ENCODE results near the gene TJP3. TPM values are rescaled to one million over a fixed set of nuclear protein-coding genes. Genes with fewer than 3 reads are reported as not detected.

The TJP3 gene
- total RNA-seq, 1 donor from 2014 or later = 3.1 TPM

DNA sequence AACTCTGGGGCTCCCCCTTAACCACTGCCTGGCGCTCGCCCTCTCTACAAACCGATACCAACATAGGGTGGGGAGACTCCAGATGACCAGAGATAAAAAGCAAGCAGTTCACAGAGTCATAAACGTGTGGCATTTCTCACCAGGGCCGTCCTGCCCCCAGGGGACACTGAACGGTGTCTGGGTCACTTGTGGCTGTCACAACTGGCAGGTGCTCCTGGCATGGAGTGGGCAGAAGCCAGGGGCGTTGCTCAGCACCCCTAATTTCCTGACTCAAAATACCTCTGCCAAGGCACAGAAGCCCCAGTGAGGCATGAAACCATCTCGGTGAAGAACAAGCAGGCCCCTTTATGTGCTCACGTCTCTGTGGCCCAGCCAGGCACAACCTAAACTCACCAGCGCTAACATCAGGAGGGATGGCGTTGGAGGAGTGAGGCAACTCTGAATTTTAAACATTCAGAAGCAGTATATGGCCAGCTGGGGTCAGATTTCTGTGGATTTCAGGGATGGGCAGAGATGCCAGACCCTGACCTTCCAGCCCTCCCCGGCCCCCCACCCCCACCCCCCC, 9.7 kb upstream of the TJP3 start:
- Mint-ChIP-seq H3K27ac (ENCODE audit: unreplicated experiment) (peak overlapping the region; percentile 62), H3K27me3 (ENCODE audit: unreplicated experiment) (no peaks in the 10 kb centered on the region), H3K4me3 (ENCODE audit: unreplicated experiment) (peak overlapping the region; percentile 82), H3K4me1 (ENCODE audit: low read depth, unreplicated experiment) (peaks cover 9% of the 10 kb centered on the region), H3K36me3 (ENCODE audit: unreplicated experiment) (no peaks in the 10 kb centered on the region), H3K9me3 (ENCODE audit: unreplicated experiment) (peaks cover 10% of the 10 kb centered on the region)
- no peak for DNase-seq
- TF ChIP-seq, protein P1, sequence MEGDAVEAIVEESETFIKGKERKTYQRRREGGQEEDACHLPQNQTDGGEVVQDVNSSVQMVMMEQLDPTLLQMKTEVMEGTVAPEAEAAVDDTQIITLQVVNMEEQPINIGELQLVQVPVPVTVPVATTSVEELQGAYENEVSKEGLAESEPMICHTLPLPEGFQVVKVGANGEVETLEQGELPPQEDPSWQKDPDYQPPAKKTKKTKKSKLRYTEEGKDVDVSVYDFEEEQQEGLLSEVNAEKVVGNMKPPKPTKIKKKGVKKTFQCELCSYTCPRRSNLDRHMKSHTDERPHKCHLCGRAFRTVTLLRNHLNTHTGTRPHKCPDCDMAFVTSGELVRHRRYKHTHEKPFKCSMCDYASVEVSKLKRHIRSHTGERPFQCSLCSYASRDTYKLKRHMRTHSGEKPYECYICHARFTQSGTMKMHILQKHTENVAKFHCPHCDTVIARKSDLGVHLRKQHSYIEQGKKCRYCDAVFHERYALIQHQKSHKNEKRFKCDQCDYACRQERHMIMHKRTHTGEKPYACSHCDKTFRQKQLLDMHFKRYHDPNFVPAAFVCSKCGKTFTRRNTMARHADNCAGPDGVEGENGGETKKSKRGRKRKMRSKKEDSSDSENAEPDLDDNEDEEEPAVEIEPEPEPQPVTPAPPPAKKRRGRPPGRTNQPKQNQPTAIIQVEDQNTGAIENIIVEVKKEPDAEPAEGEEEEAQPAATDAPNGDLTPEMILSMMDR (IDR thresholded peaks at IDR 0.05; ENCODE audit: partially characterized antibody, unreplicated experiment) = no peak

DNA sequence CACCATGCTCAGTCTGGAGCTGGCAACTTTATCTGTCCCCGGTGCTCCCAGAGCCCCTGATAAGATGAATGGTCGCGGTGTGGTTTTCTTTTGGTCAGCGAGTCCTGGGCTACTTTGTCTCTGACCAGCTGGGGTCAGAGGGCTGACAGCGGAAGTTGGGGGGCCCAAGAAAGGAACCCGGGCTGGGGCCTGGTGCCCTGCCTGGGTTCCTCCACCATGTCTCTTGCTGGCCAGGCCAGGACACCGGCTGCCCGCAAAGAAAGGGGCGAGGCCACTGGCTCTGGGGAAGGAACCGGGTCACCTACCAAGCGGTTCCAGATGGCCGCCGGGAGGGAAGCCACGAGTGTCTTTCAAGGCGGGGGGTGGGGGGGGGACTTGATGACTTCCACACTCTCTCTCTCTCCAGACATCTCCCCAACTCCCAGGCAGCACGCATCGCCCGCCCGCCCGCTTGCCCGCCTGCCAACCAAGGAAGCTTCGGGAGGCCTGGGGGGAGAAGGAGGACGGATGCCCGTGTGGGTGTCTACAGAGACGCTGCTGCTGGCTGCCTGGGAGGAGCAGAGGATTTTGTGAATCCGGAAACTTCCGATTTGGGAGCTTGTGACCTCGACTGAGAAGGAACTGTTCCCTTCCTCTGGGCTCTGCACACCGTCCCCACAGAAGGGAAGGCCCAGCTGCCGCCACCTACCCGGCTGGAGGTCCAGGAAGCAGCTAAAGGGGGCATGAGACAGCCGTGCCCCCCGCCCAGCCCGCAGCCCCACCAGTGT, 9.0 kb upstream of the TJP3 start:
- Mint-ChIP-seq H3K27ac (ENCODE audit: unreplicated experiment) (peak overlapping the region; percentile 79), H3K27me3 (ENCODE audit: unreplicated experiment) (no peaks in the 10 kb centered on the region), H3K4me1 (ENCODE audit: low read depth, unreplicated experiment) (peaks cover 9% of the 10 kb centered on the region), H3K4me3 (ENCODE audit: unreplicated experiment) (peak overlapping the region; percentile 92), H3K36me3 (ENCODE audit: unreplicated experiment) (no peaks in the 10 kb centered on the region), H3K9me3 (ENCODE audit: unreplicated experiment) (peaks cover 10% of the 10 kb centered on the region)
- no peak for DNase-seq
- TF ChIP-seq, protein P1 (IDR thresholded peaks at IDR 0.05; ENCODE audit: partially characterized antibody, unreplicated experiment) = no peak

DNA sequence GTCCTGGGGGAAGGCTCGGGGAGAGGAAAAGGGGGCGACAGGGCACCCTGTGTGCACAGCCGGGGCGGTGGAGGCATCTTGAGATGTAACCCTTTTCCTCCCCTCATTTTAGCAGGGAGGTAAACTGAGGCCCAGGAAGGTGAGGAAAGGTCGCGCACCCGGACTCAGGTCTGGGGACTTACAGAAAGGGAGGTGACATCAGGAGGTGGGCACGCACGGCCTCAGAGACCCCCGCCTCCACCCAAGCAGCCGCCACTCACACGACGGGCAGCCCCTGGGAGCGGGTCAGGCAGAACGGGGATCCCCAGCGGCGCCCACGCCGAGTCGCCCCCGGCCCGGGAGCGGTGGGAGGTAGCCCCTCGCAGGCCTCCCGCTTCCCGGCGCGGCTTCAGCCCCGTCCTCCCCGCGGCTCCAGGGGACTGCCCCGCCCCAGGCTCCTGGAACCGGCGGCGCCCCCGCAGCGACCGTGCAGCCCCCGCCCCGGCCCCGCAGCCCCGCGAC, 8.4 kb upstream of the TJP3 start:
- TF ChIP-seq, protein P1 (IDR thresholded peaks at IDR 0.05; ENCODE audit: partially characterized antibody, unreplicated experiment) = no peak
- Mint-ChIP-seq H3K9me3 (ENCODE audit: unreplicated experiment) (peaks cover 6% of the 10 kb centered on the region), H3K27me3 (ENCODE audit: unreplicated experiment) (no peaks in the 10 kb centered on the region), H3K4me1 (ENCODE audit: low read depth, unreplicated experiment) (peaks cover 6% of the 10 kb centered on the region), H3K4me3 (ENCODE audit: unreplicated experiment) (peak overlapping the region; percentile 92), H3K36me3 (ENCODE audit: unreplicated experiment) (no peaks in the 10 kb centered on the region), H3K27ac (ENCODE audit: unreplicated experiment) (peak overlapping the region; percentile 79)
- peak; percentile 46 for DNase-seq

DNA sequence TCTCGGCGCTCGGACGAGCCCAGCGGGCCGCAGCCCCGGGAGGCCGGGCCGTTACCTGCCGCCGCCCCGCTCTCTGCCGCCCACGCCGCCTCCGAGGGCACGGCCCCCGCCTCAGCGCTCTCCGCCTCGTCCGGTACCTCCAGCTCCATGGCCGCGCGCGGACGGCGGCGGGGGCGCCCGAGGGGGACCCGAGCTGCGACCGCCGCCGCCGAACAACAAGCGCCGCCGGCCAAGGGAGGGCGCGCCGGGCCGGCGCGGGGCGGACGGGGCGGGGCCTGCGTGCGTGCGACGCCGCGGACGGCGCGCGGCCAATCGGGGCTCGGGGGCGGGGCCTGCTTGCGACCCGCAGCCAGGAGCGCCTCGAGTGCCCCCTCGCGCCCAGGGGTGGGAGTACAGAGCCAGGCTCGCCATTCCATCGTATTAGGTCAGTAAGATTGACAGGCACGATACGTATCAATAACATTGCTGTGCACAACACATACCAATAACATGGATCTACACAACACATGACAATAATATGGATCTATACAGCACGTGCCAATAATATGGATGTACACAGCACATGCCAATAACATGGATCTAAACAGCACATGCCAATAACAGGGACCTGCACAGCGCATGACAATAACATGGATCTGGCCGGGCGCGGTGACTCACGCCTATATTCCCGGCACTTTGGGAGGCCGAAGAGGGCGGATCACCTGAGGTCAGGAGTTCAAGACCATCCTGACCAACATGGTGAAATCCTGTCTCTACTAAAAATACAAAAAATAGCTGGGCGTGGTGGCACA, 7.7 kb upstream of the TJP3 start, which contains the start of gene PIP5K1C:
Gene PIP5K1C, minus strand, starts transcription at position 227 of the 791 bp plus-strand sequence. Its CDS starts 78 bp downstream, at position 149.
- Mint-ChIP-seq H3K9me3 (ENCODE audit: unreplicated experiment) (peaks cover 7% of the 10 kb centered on the region), H3K27ac (ENCODE audit: unreplicated experiment) (peak within 1 kb of the TSS; percentile 79), H3K27me3 (ENCODE audit: unreplicated experiment) (no peaks in the 10 kb centered on the region), H3K4me1 (ENCODE audit: low read depth, unreplicated experiment) (peaks cover 6% of the 10 kb centered on the region), H3K4me3 (ENCODE audit: unreplicated experiment) (peak within 1 kb of the TSS; percentile 92), H3K36me3 (ENCODE audit: unreplicated experiment) (no peaks in the 10 kb centered on the region)
- TF ChIP-seq, protein P1 (IDR thresholded peaks at IDR 0.05; ENCODE audit: partially characterized antibody, unreplicated experiment) = peak; percentile 65
- DNase-seq = peak; percentile 98

Measured in glutamatergic neuron (in vitro differentiated cells).